ENCODE measurements around the gene CDCA4. TPM values are rescaled to one million over a fixed set of nuclear protein-coding genes. Genes with fewer than 3 reads are reported as not detected.

Gene CDCA4
- polyA plus RNA-seq, 1 donor from 2014 or later, result 5.4 TPM

- no peak overlapping the region for H3K9ac ChIP-seq (ENCODE audit: low read length)
- no peaks in the 10 kb centered on the region for H3F3A ChIP-seq (ENCODE audit: insufficient read depth, low read length, poor library complexity, severe bottlenecking)
- no peak overlapping the region for H2AFZ ChIP-seq (ENCODE audit: low read depth, low read length)
- H3K4me3 ChIP-seq (ENCODE audit: low read length), result no peak overlapping the region
- no peaks in the 10 kb centered on the region for H3K27me3 ChIP-seq (ENCODE audit: insufficient read depth, low read depth, low read length)
- no peaks in the 10 kb centered on the region for H3K9me2 ChIP-seq (ENCODE audit: insufficient read depth, low read length)
- no peak for TF ChIP-seq POLR2AphosphoS5 (IDR thresholded peaks at IDR 0.05)
- no peak overlapping the region for H3K4me2 ChIP-seq (ENCODE audit: low read length)
- H3K79me2 ChIP-seq (replicated peaks; ENCODE audit: insufficient read depth, low read length), result no peaks in the 10 kb centered on the region
- H3K36me3 ChIP-seq (ENCODE audit: insufficient read depth, low read length), result no peaks in the 10 kb centered on the region
- no peak overlapping the region for H3K27ac ChIP-seq (ENCODE audit: low read length)
- no peaks in the 10 kb centered on the region for H3K9me3 ChIP-seq (ENCODE audit: low read length)
- no peaks in the 10 kb centered on the region for H4K20me1 ChIP-seq (ENCODE audit: insufficient read depth)
Observed at GRCh38 chr14:104989236-104989950, 31.5 kb downstream of the CDCA4 start.

GRCh38 chr14:104986487-104987164 is 34.3 kb downstream of the CDCA4 start:
- Histone ChIP-seq H3K79me2 (replicated peaks; ENCODE audit: insufficient read depth, low read length) (no peaks in the 10 kb centered on the region), H3K4me2 (ENCODE audit: low read length) (peak overlapping the region; percentile 59), H4K20me1 (ENCODE audit: insufficient read depth) (no peaks in the 10 kb centered on the region), H3K9me2 (ENCODE audit: insufficient read depth, low read length) (no peaks in the 10 kb centered on the region), H3K9ac (ENCODE audit: low read length) (peak overlapping the region; percentile 80), H2AFZ (ENCODE audit: low read depth, low read length) (no peak overlapping the region), H3K4me3 (ENCODE audit: low read length) (peak overlapping the region; percentile 95), H3K9me3 (ENCODE audit: low read length) (no peaks in the 10 kb centered on the region), H3K27ac (ENCODE audit: low read length) (no peak overlapping the region), H3F3A (ENCODE audit: insufficient read depth, low read length, poor library complexity, severe bottlenecking) (no peaks in the 10 kb centered on the region), H3K27me3 (ENCODE audit: insufficient read depth, low read depth, low read length) (no peaks in the 10 kb centered on the region), H3K36me3 (ENCODE audit: insufficient read depth, low read length) (no peaks in the 10 kb centered on the region)
- no peak for TF ChIP-seq REST (IDR thresholded peaks at IDR 0.05; ENCODE audit: borderline replicate concordance)
- TF ChIP-seq EP300 (conservative IDR thresholded peaks at IDR 0.05; ENCODE audit: poor library complexity, severe bottlenecking), result no peak
- TF ChIP-seq MXI1 (conservative IDR thresholded peaks at IDR 0.05; ENCODE audit: poor library complexity, severe bottlenecking), result no peak

GRCh38 chr14:104985675-104986486 is 35.0 kb downstream of the CDCA4 start, which contains the start of gene CLBA1:
CLBA1 (plus strand) TSS chr14:104985788; CDS start chr14:104986432, 644 bp downstream.
- Histone ChIP-seq H2AFZ (ENCODE audit: low read depth, low read length) (peak within 1 kb of the TSS; percentile 40), H3K4me3 (ENCODE audit: low read length) (peak within 1 kb of the TSS; percentile 95), H3K9me2 (ENCODE audit: insufficient read depth, low read length) (no peaks in the 10 kb centered on the region), H3F3A (ENCODE audit: insufficient read depth, low read length, poor library complexity, severe bottlenecking) (no peaks in the 10 kb centered on the region), H3K36me3 (ENCODE audit: insufficient read depth, low read length) (no peaks in the 10 kb centered on the region), H3K9me3 (ENCODE audit: low read length) (no peaks in the 10 kb centered on the region), H3K9ac (ENCODE audit: low read length) (peak within 1 kb of the TSS; percentile 80), H3K27me3 (ENCODE audit: insufficient read depth, low read depth, low read length) (no peaks in the 10 kb centered on the region), H3K27ac (ENCODE audit: low read length) (peak within 1 kb of the TSS; percentile 52), H3K79me2 (replicated peaks; ENCODE audit: insufficient read depth, low read length) (no peaks in the 10 kb centered on the region), H3K4me2 (ENCODE audit: low read length) (peak within 1 kb of the TSS; percentile 59), H4K20me1 (ENCODE audit: insufficient read depth) (no peaks in the 10 kb centered on the region)
- TF ChIP-seq RAD21 (conservative IDR thresholded peaks at IDR 0.05) (peak; percentile 37), TAF1 (IDR thresholded peaks at IDR 0.05; ENCODE audit: low read depth) (no peak), MXI1 (conservative IDR thresholded peaks at IDR 0.05; ENCODE audit: poor library complexity, severe bottlenecking) (peak; percentile 91), POLR2AphosphoS5 (IDR thresholded peaks at IDR 0.05) (peak; percentile 87), CTCF (IDR thresholded peaks at IDR 0.05; ENCODE audit: poor library complexity, severe bottlenecking) (peak; percentile 18)

All from neural cell (in vitro differentiated cells).